ENCODE data around the gene ANKRD52.

DNA sequence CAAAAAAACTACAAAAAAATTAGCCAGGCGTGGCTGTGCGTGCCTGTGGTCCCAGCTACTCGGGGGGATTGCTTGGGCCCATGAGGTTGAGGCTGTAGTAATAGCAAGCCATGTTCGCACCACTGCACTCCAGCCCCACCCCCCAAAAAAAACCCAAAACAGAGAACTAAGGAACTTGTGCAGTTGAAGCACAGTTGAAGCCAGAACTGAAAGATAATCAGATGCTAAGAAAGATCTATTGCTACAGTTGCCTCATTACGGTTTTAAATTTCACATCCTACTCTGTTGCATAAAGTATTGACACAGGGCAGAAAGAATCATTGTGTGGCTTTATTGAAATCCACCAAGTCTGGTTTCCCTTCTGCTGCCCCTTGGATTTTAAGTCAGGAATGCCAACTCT lies 38.1 kb upstream of the ANKRD52 start:
- TF ChIP-seq, protein P1, sequence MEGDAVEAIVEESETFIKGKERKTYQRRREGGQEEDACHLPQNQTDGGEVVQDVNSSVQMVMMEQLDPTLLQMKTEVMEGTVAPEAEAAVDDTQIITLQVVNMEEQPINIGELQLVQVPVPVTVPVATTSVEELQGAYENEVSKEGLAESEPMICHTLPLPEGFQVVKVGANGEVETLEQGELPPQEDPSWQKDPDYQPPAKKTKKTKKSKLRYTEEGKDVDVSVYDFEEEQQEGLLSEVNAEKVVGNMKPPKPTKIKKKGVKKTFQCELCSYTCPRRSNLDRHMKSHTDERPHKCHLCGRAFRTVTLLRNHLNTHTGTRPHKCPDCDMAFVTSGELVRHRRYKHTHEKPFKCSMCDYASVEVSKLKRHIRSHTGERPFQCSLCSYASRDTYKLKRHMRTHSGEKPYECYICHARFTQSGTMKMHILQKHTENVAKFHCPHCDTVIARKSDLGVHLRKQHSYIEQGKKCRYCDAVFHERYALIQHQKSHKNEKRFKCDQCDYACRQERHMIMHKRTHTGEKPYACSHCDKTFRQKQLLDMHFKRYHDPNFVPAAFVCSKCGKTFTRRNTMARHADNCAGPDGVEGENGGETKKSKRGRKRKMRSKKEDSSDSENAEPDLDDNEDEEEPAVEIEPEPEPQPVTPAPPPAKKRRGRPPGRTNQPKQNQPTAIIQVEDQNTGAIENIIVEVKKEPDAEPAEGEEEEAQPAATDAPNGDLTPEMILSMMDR (IDR thresholded peaks at IDR 0.05; ENCODE audit: insufficient read depth, low read length, poor library complexity, severe bottlenecking), result no peak
- TF ChIP-seq EZH2phosphoT487 (conservative IDR thresholded peaks at IDR 0.05; ENCODE audit: low read length), result no peak

Measured in SU-DHL-6 (cell line).